T-helper 9 cell (primary cell): ENCODE results near the gene SLC17A4.

Experiments used
- DNase-seq: peaks from one replicate; pipeline ENCODE4 v3.0.0-alpha.2; 2020

Gene SLC17A4

GRCh38 chr6:25749837-25750236 is 4.7 kb upstream of the SLC17A4 start:
- no peak for DNase-seq

GRCh38 chr6:25750906-25751305 is 3.6 kb upstream of the SLC17A4 start:
- DNase-seq = no peak

GRCh38 chr6:25753079-25753478 is 1.5 kb upstream of the SLC17A4 start:
- DNase-seq = no peak

GRCh38 chr6:25755483-25755882 is 941 bp downstream of the SLC17A4 start:
- no peak for DNase-seq

- no peak for DNase-seq
Observed at GRCh38 chr6:25756382-25757363, 2.1 kb downstream of the SLC17A4 start.

- DNase-seq = no peak
Observed at GRCh38 chr6:25757936-25758642, 3.5 kb downstream of the SLC17A4 start.

GRCh38 chr6:25764611-25765010 is 10.1 kb downstream of the SLC17A4 start:
- no peak for DNase-seq

- DNase-seq = no peak
Observed at GRCh38 chr6:25768566-25768965, 14.0 kb downstream of the SLC17A4 start.

- DNase-seq = no peak
Observed at GRCh38 chr6:25769983-25770382, 15.4 kb downstream of the SLC17A4 start.

GRCh38 chr6:25774120-25774715 is 19.7 kb downstream of the SLC17A4 start:
- no peak for DNase-seq

- no peak for DNase-seq
Observed at GRCh38 chr6:25777031-25777430, 22.5 kb downstream of the SLC17A4 start.

- DNase-seq = no peak
Observed at GRCh38 chr6:25777856-25778649, 23.5 kb downstream of the SLC17A4 start.

GRCh38 chr6:25781134-25781533 is 26.6 kb downstream of the SLC17A4 start:
- DNase-seq = no peak

- no peak for DNase-seq
Observed at GRCh38 chr6:25787428-25787827, 32.9 kb downstream of the SLC17A4 start.

- DNase-seq = peak; percentile 32
Observed at GRCh38 chr6:25788305-25788922, 33.9 kb downstream of the SLC17A4 start.

GRCh38 chr6:25789475-25789874 is 34.9 kb downstream of the SLC17A4 start:
- no peak for DNase-seq

GRCh38 chr6:25792016-25792415 is 37.5 kb downstream of the SLC17A4 start:
- DNase-seq = no peak

- DNase-seq = no peak
Observed at GRCh38 chr6:25793970-25794369, 39.4 kb downstream of the SLC17A4 start.

GRCh38 chr6:25794784-25795183 is 40.2 kb downstream of the SLC17A4 start:
- DNase-seq = no peak

- DNase-seq = no peak
Observed at GRCh38 chr6:25801436-25801835, 46.9 kb downstream of the SLC17A4 start.

- DNase-seq = no peak
Observed at GRCh38 chr6:25804804-25805203, 50.3 kb downstream of the SLC17A4 start.

GRCh38 chr6:25815194-25815593 is 60.7 kb downstream of the SLC17A4 start:
- no peak for DNase-seq
